Liver (tissue), 9 donors: ENCODE data around the gene ABLIM1. TPM values are rescaled to one million over a fixed set of nuclear protein-coding genes. Genes with fewer than 3 reads are reported as not detected.

Experiments used
- DNase-seq: peaks from one replicate; pipeline ENCODE4 v3.0.0-alpha.2; 2017; ENCODE audit warnings: low spot score
- H3K27ac ChIP-seq, 2 donors: one replicate each; pipeline ENCODE4 v1.7.0; 2013; ENCODE audit warnings: inconsistent platforms in 2 of 2, low read length in 2 of 2, control low read depth in 1 of 2, low read depth in 1 of 2, mild to moderate bottlenecking in 1 of 2
- H3K27me3 ChIP-seq, 4 donors: one replicate each; pipeline versions ENCODE4 v1.6.1 to v1.7.0; 2013; ENCODE audit warnings: low read length in 3 of 4, inconsistent platforms in 1 of 4, mild to moderate bottlenecking in 1 of 4, moderate library complexity in 1 of 4; ENCODE audit not compliant: control insufficient read depth in 4 of 4, insufficient read depth in 4 of 4
- H3K36me3 ChIP-seq, 4 donors: one replicate each; pipeline versions ENCODE4 v1.6.1 to v1.7.0; 2013; ENCODE audit warnings: low read length in 3 of 4, mild to moderate bottlenecking in 3 of 4, low read depth in 1 of 4, moderate library complexity in 1 of 4; ENCODE audit not compliant: control insufficient read depth in 4 of 4, insufficient read depth in 3 of 4
- H3K4me1 ChIP-seq, 4 donors: one replicate each; pipeline versions ENCODE4 v1.6.1 to v1.7.0; 2013; ENCODE audit warnings: low read length in 3 of 4, mild to moderate bottlenecking in 3 of 4, moderate library complexity in 1 of 4; ENCODE audit not compliant: control insufficient read depth in 4 of 4, insufficient read depth in 4 of 4
- H3K4me3 ChIP-seq, 3 donors: one replicate each; pipeline versions ENCODE4 v1.6.1 to v1.7.0; 2013; ENCODE audit warnings: low read length in 3 of 3, control low read depth in 1 of 3, low read depth in 1 of 3, mild to moderate bottlenecking in 1 of 3
- H3K9ac ChIP-seq, 2 donors: one replicate each; pipeline ENCODE4 v1.7.0; 2013; ENCODE audit warnings: low read length in 2 of 2, mild to moderate bottlenecking in 2 of 2, moderate library complexity in 2 of 2, control low read depth in 1 of 2, low read depth in 1 of 2
- H3K9me3 ChIP-seq, 4 donors: one replicate each; pipeline versions ENCODE4 v1.6.1 to v1.7.0; 2013; ENCODE audit warnings: low read length in 3 of 4; ENCODE audit not compliant: control insufficient read depth in 4 of 4
- CTCF ChIP-seq: fragments of 150-350 bp; IDR thresholded peaks from 2 replicates; pipeline ENCODE4 v1.5.1; 2017; ENCODE audit warnings: improper control_type of control experiment, low read depth, low read length; ENCODE audit not compliant: missing input control
- EGR1 ChIP-seq, 2 donors: IDR thresholded peaks; 2 replicates each; pipeline ENCODE4 v1.6.1; 2016 to 2018; ENCODE audit warnings: antibody characterized with exemption in 2 of 2, low read depth in 2 of 2
- FOXA1 ChIP-seq: IDR thresholded peaks from 2 replicates; pipeline ENCODE4 v1.6.1; 2016; ENCODE audit warnings: antibody characterized with exemption
- FOXA2 ChIP-seq: IDR thresholded peaks from 2 replicates; pipeline ENCODE4 v1.6.1; 2016; ENCODE audit warnings: antibody characterized with exemption
- GABPA ChIP-seq, 2 donors: IDR thresholded peaks in 1 of 2; conservative IDR thresholded peaks in 1 of 2; 2 replicates each; pipeline ENCODE4 v1.6.1; 2016; ENCODE audit warnings: antibody characterized with exemption in 2 of 2, mild to moderate bottlenecking in 1 of 2, moderate library complexity in 1 of 2
- HNF4A ChIP-seq, 2 donors: conservative IDR thresholded peaks; 2 replicates each; pipeline ENCODE4 v1.6.1; 2016; ENCODE audit warnings: antibody characterized with exemption in 2 of 2, mild to moderate bottlenecking in 2 of 2
- HNF4G ChIP-seq: IDR thresholded peaks from 2 replicates; pipeline ENCODE4 v1.6.1; 2016; ENCODE audit warnings: antibody characterized with exemption
- JUND ChIP-seq, 2 donors: IDR thresholded peaks; 2 replicates each; pipeline ENCODE4 v1.6.1; 2016; ENCODE audit warnings: antibody characterized with exemption in 2 of 2
- NR2F2 ChIP-seq: IDR thresholded peaks from 2 replicates; pipeline ENCODE4 v1.6.1; 2016; ENCODE audit warnings: antibody characterized with exemption
- SP1 ChIP-seq: IDR thresholded peaks from 2 replicates; pipeline ENCODE4 v1.6.1; 2018; ENCODE audit warnings: antibody characterized with exemption, mild to moderate bottlenecking
- TAF1 ChIP-seq: conservative IDR thresholded peaks from 2 replicates; pipeline ENCODE4 v1.6.1; 2016; ENCODE audit warnings: antibody characterized with exemption, mild to moderate bottlenecking
- YY1 ChIP-seq: IDR thresholded peaks from 2 replicates; pipeline ENCODE4 v1.6.1; 2016; ENCODE audit warnings: antibody characterized with exemption, mild to moderate bottlenecking
- WGBS: extraction: QIAGEN DNeasy Blood & Tissue Kit; methylation state at CpG from one replicate; pipeline ENCODE4 v1.1.7; 2013; 5-methylcytosine and 5-hydroxymethylcytosine counted together
- polyA plus RNA-seq, 2 donors: library from polyadenylated mRNA; stranded (reverse) in 1 of 2; unstranded in 1 of 2; fragments of 200-250 nt in 1 of 2; fragments of >200 nt in 1 of 2; fragmentation: Nextera tagmentation in 1 of 2; extraction: Ambion mirVana in 1 of 2; gene quantifications; one replicate each; pipeline versions ENCODE4 v1.2.1 to v1.2.3, GENCODE V29; 2013 to 2015
- total RNA-seq, 2 donors: library from RNA; depleted of rRNA; stranded (reverse); fragments of >200 nt; gene quantifications; one replicate each; pipeline ENCODE4 v1.2.3, GENCODE V29; 2014
- TF ChIP-seq, protein P1 (sequence below): IDR thresholded peaks from 2 replicates; pipeline ENCODE4 v1.6.1; 2016; ENCODE audit warnings: antibody characterized with exemption
- TF ChIP-seq, protein P2 (sequence below): IDR thresholded peaks from 2 replicates; pipeline ENCODE4 v1.6.1; 2016; ENCODE audit warnings: antibody characterized with exemption
- TF ChIP-seq, protein P3 (sequence below): IDR thresholded peaks from 2 replicates; pipeline ENCODE4 v1.6.1; 2016; ENCODE audit warnings: antibody characterized with exemption
- donor health status: healthy.
- donor health status: healthy.
- donor health status: healthy.
- donor health status: healthy.
- donor health status: healthy.

The ABLIM1 gene
- total and polyA plus RNA-seq, 4 donors: 10.9 to 31.3 (median 13.1) TPM

DNA sequence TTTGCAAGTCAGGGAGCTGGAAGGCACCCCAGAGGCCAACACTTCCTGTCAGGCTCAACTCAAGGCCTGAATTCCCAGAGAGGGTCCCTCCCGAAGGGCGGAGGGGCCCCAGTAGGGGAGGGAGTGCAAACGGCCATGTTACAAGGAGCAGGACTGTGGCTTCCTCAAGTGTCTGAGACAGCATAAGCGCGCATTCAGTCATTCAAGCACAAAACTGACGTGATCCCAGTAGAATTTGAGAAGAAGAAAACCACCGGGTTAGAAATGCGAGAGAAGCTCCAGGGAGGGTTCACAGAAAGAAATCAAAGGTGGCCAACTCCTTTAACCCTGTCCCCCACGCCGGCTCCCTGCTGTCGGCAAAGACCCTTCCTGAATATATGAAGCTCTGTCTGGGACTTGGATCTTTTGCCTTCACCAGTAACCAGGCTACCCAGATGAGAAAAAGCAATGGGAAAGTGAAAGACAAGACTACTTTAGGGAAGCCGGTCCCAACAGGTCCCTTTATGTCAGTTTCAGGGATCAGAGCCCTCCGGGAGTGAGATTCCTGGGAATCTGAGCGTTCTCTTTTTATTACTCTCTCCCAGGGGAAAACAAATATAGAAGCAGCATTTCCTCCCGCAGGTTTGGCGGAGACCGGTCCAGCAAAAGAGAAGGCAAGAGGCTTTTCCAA, 255.1 kb downstream of the ABLIM1 start:
- TF ChIP-seq, protein P1, sequence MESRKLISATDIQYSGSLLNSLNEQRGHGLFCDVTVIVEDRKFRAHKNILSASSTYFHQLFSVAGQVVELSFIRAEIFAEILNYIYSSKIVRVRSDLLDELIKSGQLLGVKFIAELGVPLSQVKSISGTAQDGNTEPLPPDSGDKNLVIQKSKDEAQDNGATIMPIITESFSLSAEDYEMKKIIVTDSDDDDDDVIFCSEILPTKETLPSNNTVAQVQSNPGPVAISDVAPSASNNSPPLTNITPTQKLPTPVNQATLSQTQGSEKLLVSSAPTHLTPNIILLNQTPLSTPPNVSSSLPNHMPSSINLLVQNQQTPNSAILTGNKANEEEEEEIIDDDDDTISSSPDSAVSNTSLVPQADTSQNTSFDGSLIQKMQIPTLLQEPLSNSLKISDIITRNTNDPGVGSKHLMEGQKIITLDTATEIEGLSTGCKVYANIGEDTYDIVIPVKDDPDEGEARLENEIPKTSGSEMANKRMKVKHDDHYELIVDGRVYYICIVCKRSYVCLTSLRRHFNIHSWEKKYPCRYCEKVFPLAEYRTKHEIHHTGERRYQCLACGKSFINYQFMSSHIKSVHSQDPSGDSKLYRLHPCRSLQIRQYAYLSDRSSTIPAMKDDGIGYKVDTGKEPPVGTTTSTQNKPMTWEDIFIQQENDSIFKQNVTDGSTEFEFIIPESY: no peak
- TF ChIP-seq GABPA (IDR thresholded peaks at IDR 0.05 in 1 of 2, conservative IDR thresholded peaks at IDR 0.05 in 1 of 2): no peak
- TF ChIP-seq SP1: no peak
- Histone ChIP-seq H3K4me3 (peak overlapping the region in 1 of 3 donors; percentile 62), H3K9ac (no peak overlapping the region), H3K27me3 (peaks cover 2 to 14% (median 6%) of the 10 kb centered on the region in 4 donors), H3K27ac (peak overlapping the region in 1 of 2 donors; percentile 21), H3K4me1 (peaks cover 7 to 20% (median 13%) of the 10 kb centered on the region in 4 donors), H3K36me3 (no peaks in the 10 kb centered on the region), H3K9me3 (no peaks in the 10 kb centered on the region)
- no peak for DNase-seq
- 34% methylated on average over 17 of the region's 17 CpGs for WGBS

DNA sequence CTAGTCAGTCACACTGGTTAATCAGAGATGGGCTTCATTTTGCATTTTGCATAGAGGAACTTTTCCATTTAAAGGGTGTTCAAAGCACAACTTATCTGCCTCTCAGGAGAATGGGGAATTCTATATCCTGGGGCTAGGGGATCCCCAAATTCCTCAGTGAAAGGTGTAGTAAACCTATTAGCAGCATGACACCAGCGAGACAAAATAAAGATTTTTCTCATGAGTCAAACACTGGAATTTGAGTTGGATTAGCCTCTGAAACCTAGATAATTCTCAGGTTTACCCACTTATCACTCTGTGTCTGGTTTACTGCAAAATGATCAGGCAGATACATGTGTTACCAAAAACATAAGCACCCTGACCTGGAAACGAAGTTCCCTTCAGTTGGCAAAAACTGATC, 255.8 kb downstream of the ABLIM1 start:
- H3K36me3 ChIP-seq: no peaks in the 10 kb centered on the region
- no peak for DNase-seq
- no peak overlapping the region for H3K4me3 ChIP-seq
- H3K9me3 ChIP-seq: no peaks in the 10 kb centered on the region
- 83% methylated on average over 2 of the region's 2 CpGs for WGBS
- peaks cover 7 to 20% (median 16%) of the 10 kb centered on the region in 4 donors for H3K4me1 ChIP-seq
- TF ChIP-seq EGR1 (IDR thresholded peaks at IDR 0.05; ENCODE audit: low read depth in 2 of 2): no peak
- no peak for TF ChIP-seq CTCF
- TF ChIP-seq HNF4G: no peak
- TF ChIP-seq HNF4A (conservative IDR thresholded peaks at IDR 0.05): no peak
- TF ChIP-seq FOXA2: no peak
- no peak for TF ChIP-seq TAF1
- TF ChIP-seq JUND (IDR thresholded peaks at IDR 0.05): no peak
- TF ChIP-seq FOXA1: no peak
- no peak for TF ChIP-seq SP1
- TF ChIP-seq, protein P2, sequence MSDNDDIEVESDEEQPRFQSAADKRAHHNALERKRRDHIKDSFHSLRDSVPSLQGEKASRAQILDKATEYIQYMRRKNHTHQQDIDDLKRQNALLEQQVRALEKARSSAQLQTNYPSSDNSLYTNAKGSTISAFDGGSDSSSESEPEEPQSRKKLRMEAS: no peak
- no peak for TF ChIP-seq NR2F2
- no peak for TF ChIP-seq YY1
- TF ChIP-seq, protein P3, sequence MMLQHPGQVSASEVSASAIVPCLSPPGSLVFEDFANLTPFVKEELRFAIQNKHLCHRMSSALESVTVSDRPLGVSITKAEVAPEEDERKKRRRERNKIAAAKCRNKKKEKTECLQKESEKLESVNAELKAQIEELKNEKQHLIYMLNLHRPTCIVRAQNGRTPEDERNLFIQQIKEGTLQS: no peak
- peaks cover 2 to 18% (median 6%) of the 10 kb centered on the region in 4 donors for H3K27me3 ChIP-seq
- no peak overlapping the region for H3K27ac ChIP-seq
- H3K9ac ChIP-seq: no peak overlapping the region
